Activated naive CD8-positive, alpha-beta T cell treated with anti-CD3 and anti-CD28 coated beads, Interleukin-2, amount 10 ng/mL, durations not matched to agents 7 days and 5 days (primary cell): ENCODE data around the gene ZNF318. TPM values are rescaled to one million over a fixed set of nuclear protein-coding genes. Genes with fewer than 3 reads are reported as not detected.

Source experiments
- ATAC-seq: fragments of 150-1000 bp; cut with Tn5 transposase; one replicate; pipeline ENCODE4 v1.10.0; 2021; ENCODE audit warnings: low read depth, moderate library complexity
- POLR2A ChIA-PET: fragments of 350-600 bp; sonication (Branson Sonifier 250); formaldehyde crosslinking; loops from one replicate; lab custom pipeline; 2021; ENCODE audit warnings: antibody characterized with exemption; lab: Charles Lee
- DNase-seq: peaks from one replicate; pipeline ENCODE4 v3.0.0; 2021
- H3K27ac Mint-ChIP-seq: one replicate; pipeline ENCODE4 v1.8.0; 2022; ENCODE audit warnings: mild to moderate bottlenecking, mixed read lengths
- H3K27me3 Mint-ChIP-seq: one replicate; pipeline ENCODE4 v1.8.0; 2022; ENCODE audit warnings: mild to moderate bottlenecking, moderate library complexity, mixed read lengths
- H3K36me3 Mint-ChIP-seq: one replicate; pipeline ENCODE4 v1.8.0; 2021; ENCODE audit warnings: mild to moderate bottlenecking, mixed read lengths
- H3K4me1 Mint-ChIP-seq: one replicate; pipeline ENCODE4 v1.8.0; 2021; ENCODE audit warnings: mixed read lengths
- H3K4me3 Mint-ChIP-seq: one replicate; pipeline ENCODE4 v1.8.0; 2022; ENCODE audit warnings: mild to moderate bottlenecking, moderate library complexity, mixed read lengths
- H3K9me3 Mint-ChIP-seq: one replicate; pipeline ENCODE4 v1.8.0; 2021; ENCODE audit warnings: mixed read lengths
- total RNA-seq, 2 experiments: library from RNA; stranded (reverse); gene quantifications; one replicate each; pipeline ENCODE4 v1.2.3, GENCODE V29; 2021

Gene ZNF318
- total RNA-seq, 2 experiments from 2014 or later, result 17.0 to 18.2 TPM

GRCh38 chr6:43286980-43287716 is 82.3 kb downstream of the ZNF318 start:
- Mint-ChIP-seq H3K27ac (no peak overlapping the region), H3K4me3 (no peak overlapping the region), H3K9me3 (no peaks in the 10 kb centered on the region), H3K4me1 (peaks cover 2% of the 10 kb centered on the region), H3K27me3 (peaks cover 20% of the 10 kb centered on the region), H3K36me3 (no peaks in the 10 kb centered on the region)
- ATAC-seq (no peak), DNase-seq (no peak)
- POLR2A ChIA-PET, result no interaction called here

GRCh38 chr6:43286456-43286979 is 82.9 kb downstream of the ZNF318 start:
- DNase-seq (no peak), ATAC-seq (no peak)
- H3K36me3 Mint-ChIP-seq, result no peaks in the 10 kb centered on the region
- H3K4me1 Mint-ChIP-seq, result peaks cover 2% of the 10 kb centered on the region
- POLR2A ChIA-PET, result no interaction called here
- no peaks in the 10 kb centered on the region for H3K9me3 Mint-ChIP-seq
- no peak overlapping the region for H3K27ac Mint-ChIP-seq
- H3K4me3 Mint-ChIP-seq, result no peak overlapping the region
- peaks cover 24% of the 10 kb centered on the region for H3K27me3 Mint-ChIP-seq

Other genes with a start within 250 kb of the ZNF318 start
- 10 to 100 TPM; 34.4 to 36.0 TPM for gene SRF, start 198.4 kb downstream of the ZNF318 start, total RNA-seq
- gene CUL9, start 187.5 kb downstream of the ZNF318 start, total RNA-seq, result 10 to 100 TPM; 75.1 to 80.8 TPM
- gene DNPH1, start 140.2 kb downstream of the ZNF318 start, total RNA-seq, result 10 to 100 TPM; 42.2 to 43.7 TPM
- gene TTBK1, start 126.2 kb downstream of the ZNF318 start, total RNA-seq, result not detected
- gene SLC22A7, start 71.4 kb downstream of the ZNF318 start, total RNA-seq, result not detected
- under 1 TPM; 0.47 to 0.62 TPM for gene CRIP3, start 60.8 kb downstream of the ZNF318 start, total RNA-seq
- 10 to 100 TPM; 51.0 to 58.3 TPM for gene ABCC10, start 57.9 kb upstream of the ZNF318 start, total RNA-seq
- gene DLK2, start 85.9 kb upstream of the ZNF318 start, total RNA-seq, result under 1 TPM; 0.30 to 0.37 TPM
- 10 to 100 TPM; 42.7 to 47.6 TPM for gene TJAP1, start 107.9 kb upstream of the ZNF318 start, total RNA-seq
- under 1 TPM; 0.33 to 0.37 TPM for gene LRRC73, start 140.7 kb upstream of the ZNF318 start, total RNA-seq
- gene YIPF3, start 147.3 kb upstream of the ZNF318 start, total RNA-seq, result 10 to 100 TPM; 63.2 to 71.8 TPM
- 10 to 100 TPM; 28.8 to 29.7 TPM for gene POLR1C, start 147.4 kb upstream of the ZNF318 start, total RNA-seq
- gene XPO5, start 206.4 kb upstream of the ZNF318 start, total RNA-seq, result 10 to 100 TPM; 46.1 to 47.0 TPM
- gene POLH, start 206.5 kb upstream of the ZNF318 start, total RNA-seq, result 10 to 100 TPM; 57.3 to 62.0 TPM